Right ventricle myocardium superior (tissue), 1 donor: ENCODE measurements around the gene EYS. TPM values are rescaled to one million over a fixed set of nuclear protein-coding genes. Genes with fewer than 3 reads are reported as not detected.
A peak's percentile ranks its signal among the peaks of the same experiment; 100 is the strongest.
"Not testable (repeated sequence)": the region's sequence is repeated elsewhere in the genome, so short reads cannot be mapped to it uniquely, and the experiment has no call there.

Source experiments
- ATAC-seq: fragments of 200-7000 bp; cut with Tn5 transposase; one replicate; pipeline ENCODE4 v1.9.1; 2020; ENCODE audit warnings: mild to moderate bottlenecking; ENCODE audit not compliant: poor library complexity
- DNase-seq: peaks from one replicate; pipeline ENCODE4 v3.0.0-alpha.2; 2020
- intact Hi-C: fragments of 100-400 bp; cut with DNase I; formaldehyde crosslinking; loops from one replicate; pipeline ENCODE4 v1.11.2; 2022
- total RNA-seq: library from RNA; stranded (reverse); fragmentation: NEBNext Ultra II Directional; extraction: Animal tissue kit (Norgen Biotek cat#: 25700); gene quantifications from one replicate; pipeline ENCODE4 v1.2.1, GENCODE V29; 2021
- donor health status: DM: no; HTN: yes; CAD: no; lungs with severe emphysema.

Gene EYS
- total RNA-seq, 1 donor from 2014 or later, result not detected

DNA sequence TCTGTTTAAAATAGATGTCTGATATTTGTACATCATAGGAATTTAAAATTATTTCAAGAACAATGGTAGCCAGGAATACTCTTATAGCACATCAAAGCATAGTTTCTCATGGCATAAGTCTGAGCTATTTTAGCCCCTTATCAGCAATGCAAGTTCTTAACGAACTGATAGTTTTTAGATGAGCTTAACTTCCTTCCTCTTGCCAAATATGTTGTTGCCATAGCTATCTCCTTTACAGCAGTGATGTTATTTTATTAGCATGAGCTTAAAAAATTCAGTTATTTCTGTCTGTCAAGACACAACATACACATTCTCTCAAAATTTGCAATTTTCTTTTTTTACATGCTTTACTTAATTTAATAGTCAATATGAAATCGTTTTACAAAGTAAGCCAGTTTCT lies 1204.2 kb downstream of the EYS start:
- intact Hi-C loops, result no loop called here
- DNase-seq (no peak), ATAC-seq (no peak)

- intact Hi-C loops, result no loop called here
Observed at GRCh38 chr6:64497634-64498033, 1209.4 kb downstream of the EYS start.

DNA sequence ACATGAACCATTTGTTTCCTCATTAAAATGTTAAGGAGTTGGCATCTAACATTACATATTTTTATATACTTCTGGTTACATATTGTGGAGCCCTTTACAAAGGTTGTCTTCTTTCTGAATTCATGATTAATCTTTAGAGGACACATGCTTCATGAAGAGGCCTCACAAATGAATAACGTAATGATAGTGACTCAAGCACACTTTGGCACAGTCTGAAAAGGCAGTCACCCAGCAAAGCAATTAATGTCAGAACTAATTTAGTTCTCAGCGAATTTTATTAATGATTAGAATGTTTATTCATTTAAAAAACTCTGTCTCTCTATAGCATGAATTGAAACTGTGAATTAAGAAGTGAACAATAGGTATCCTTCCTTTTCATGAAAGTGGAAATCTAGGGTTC lies 1217.3 kb downstream of the EYS start:
- intact Hi-C loops, result no loop called here
- DNase-seq, result no peak
- no peak for ATAC-seq

More at GRCh38 chr6:64497634-64498033, 1209.4 kb downstream of the EYS start:
- ATAC-seq (no peak), DNase-seq (no peak)

DNA sequence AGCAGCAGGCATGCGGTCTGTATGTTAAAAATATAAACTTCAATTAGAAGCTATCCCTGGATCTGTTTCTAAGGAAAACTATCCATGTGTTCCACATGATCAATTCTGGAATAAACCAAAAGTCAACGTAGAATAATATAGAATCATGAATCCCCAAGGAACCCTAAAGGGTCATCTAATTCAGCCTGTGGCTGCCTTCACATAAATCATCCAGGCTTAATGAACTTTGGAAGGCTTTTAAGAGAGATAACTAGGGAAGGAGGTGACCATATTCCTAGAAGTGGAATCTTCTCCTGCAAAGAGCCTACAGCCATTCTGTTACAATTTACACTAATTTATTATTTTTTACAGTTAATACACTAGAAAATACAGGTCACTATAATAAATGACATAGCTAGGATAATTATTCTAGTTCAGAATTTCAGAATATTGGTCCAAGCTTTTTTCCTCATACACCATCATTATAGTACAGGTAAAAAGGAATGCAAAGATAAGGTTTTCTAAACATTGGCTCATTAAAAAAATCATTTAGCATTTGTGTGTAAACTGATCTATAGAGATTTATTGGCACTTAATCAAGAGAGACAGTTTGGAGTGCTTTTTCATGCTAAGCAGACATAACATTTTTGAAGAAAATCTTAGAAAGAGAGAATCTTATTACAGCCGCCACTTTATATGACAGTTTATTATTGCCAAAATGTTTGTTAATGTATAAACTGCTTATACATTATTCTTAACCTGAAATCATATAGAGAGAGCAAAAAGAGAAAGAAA lies 1220.3 kb downstream of the EYS start:
- no peak for DNase-seq
- intact Hi-C loops, result no loop called here
- ATAC-seq, result no peak

DNA sequence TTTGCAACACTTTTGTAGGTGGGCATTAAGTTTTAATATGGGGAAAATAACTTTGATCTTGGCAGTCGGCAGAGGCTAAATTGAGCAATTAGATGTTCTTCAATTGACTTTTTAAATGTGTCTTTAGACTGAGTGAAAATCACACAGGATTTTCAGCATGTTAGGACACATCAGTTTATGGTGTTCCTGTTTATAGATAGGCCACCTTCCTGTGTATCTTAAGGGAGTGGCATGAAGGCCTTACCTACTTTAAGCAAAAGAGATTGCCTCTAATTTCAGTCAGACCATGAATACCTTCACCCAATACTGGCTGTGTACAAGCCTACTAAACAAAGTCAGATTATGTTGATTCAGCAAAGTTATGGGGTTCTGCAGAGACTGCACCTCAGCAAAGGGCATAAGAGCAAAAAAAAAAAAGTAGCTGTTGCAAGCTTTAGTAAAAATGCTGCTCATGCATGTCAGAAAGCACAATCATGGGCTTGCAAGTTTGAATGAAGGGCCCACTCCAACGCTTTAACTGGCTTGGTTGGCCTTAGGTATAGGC lies 1223.0 kb downstream of the EYS start:
- intact Hi-C loops, result no loop called here
- ATAC-seq (no peak), DNase-seq (no peak)

DNA sequence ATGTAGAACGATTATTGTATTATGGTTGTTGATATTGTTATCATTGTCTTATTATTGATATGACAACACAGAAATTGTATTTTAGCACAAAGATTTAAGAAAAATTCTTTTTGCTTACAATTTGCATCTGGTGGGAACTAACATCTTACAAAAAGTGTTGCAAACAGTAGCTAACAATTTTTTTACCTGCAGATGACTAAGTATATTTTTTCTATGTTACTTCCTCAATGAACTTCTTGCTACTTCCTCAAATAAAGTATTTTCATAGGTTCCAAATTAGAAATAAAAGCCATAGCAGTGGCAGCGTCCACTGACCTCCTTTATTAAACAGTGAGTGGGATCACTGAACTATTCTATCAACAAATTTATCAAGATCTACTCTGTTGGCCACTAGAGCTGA lies 1224.4 kb downstream of the EYS start:
- intact Hi-C loops, result no loop called here
- ATAC-seq, result no peak
- no peak for DNase-seq

DNA sequence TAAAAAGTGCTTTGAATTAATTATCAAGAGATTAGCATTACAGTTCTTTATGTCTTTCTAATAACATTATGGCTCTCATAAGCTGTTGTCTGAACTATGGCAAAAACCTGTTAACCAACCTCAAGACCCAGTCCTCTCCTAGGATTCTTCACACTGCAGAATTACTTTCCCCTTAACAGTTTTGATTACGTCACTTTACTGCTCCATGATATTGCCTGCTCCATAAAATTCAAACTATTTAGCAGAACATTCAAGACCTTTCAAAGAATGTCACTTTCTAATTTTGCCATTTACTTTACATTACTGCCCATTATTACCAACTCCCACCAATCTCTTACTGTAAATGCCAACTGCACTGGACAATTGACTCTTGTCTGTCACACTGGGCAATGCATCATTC lies 1227.9 kb downstream of the EYS start:
- ATAC-seq, result no peak

DNA sequence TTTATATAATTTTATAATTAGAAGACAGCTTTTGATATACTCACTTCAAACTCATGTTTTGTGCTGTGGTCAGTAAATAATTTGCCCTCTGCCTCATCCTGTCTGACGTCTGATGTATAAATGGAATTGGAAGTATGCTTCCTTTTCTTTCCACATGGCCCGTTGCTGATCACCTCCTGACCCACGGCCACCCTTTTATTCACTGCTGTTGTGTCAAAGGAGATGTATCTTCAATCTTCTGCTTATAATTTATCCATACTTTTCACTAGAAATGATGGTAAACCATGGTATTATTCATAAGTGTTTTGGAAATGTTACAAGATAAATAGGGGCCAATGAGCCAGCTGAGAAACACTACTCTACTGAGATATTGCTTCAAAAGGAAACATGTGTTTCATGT lies 1229.6 kb downstream of the EYS start:
- intact Hi-C loops, result no loop called here
- ATAC-seq (no peak), DNase-seq (no peak)

More for the DNA sequence above, 1227.9 kb downstream of the EYS start:
- intact Hi-C loops, result no loop called here
- no peak for DNase-seq

DNA sequence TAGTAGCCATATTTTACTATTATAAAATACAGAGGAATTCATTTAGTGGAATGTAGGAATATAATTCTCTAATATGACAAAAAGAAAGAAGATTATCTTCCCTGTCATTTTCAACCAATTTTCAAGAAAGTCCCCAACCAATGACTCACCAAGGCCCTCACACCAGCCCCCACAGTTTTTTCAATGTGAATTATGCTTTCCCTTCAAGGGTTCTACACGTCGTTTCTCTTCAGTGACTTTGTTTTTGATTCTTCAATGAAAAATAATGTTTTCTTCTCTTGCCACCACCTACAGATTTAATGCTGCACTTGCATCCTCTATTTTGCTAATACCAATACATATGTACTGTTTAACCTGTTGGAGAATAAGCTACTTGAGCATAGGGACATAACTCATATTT lies 1230.1 kb downstream of the EYS start:
- ATAC-seq (no peak), DNase-seq (no peak)
- intact Hi-C loops, result no loop called here

GRCh38 chr6:64469405-64469804 lies 1237.6 kb downstream of the EYS start:
- intact Hi-C loops, DNase-seq, ATAC-seq: not testable (repeated sequence)

- DNase-seq, result no peak
- intact Hi-C loops, result no loop called here
- ATAC-seq, result no peak
Observed at GRCh38 chr6:64467656-64468055, 1239.4 kb downstream of the EYS start.

GRCh38 chr6:64459411-64459944 lies 1247.5 kb downstream of the EYS start:
- ATAC-seq (no peak), DNase-seq (no peak)
- intact Hi-C loops, result no loop called here

- intact Hi-C loops, DNase-seq, ATAC-seq: not testable (repeated sequence)
Observed at GRCh38 chr6:64448101-64448500, 1258.9 kb downstream of the EYS start.

DNA sequence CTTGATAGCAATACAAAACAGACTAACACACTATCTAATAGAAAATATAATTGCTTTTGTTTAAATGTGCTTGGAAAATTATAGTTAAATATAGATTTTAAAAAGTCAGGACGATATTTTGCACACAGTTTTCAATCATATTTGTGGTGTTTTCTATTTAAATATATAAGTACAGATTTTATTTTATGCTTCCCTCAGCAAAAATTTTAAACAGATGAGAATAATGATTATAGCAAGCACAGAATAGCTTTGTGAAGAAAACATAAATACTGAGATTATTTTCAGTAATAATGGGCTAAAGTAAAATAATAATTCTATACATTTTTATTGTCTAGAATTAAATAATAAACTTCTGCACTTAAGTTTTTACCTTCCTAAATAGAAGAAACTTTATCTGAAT lies 1262.0 kb downstream of the EYS start:
- intact Hi-C loops, result no loop called here
- ATAC-seq, result no peak
- DNase-seq, result no peak

DNA sequence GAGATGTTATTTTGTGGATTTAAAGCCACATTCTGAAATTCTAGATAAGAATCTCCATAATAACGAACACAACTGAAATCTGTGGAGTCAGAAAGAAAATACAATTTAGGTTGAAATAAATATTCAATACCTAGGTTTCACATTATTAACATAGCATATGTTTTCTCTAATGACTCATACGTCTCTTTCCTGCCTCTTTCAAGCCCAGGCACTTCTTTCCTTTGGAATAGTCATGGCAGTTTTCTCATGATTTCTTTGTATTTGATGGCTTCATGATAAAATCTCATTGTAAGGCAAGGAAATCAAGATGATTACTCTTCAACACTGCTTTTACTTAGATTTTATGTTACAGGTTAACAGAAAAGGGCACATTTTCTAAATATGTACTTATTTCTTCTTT lies 1267.8 kb downstream of the EYS start:
- ATAC-seq, result no peak

DNA sequence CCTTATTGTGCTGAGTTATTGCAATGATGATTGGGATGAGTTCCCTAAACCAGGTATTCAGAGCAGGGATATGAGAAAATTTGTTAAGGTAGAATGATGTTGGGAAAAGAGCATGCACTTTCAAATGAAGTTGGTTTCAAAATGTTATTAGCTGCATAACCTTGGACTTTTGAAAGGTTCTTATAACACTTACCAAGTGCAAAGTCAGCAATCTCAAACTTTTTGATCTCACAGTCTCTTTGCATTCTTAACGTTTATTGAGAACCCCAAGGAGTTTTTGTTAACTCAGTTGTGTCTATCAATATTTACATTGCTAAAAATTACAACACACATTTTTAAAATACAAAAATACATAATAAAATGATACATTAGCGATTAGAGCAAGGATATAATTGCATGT lies 1269.0 kb downstream of the EYS start:
- intact Hi-C loops, result no loop called here
- ATAC-seq (no peak), DNase-seq (no peak)

More for the DNA sequence above, 1267.8 kb downstream of the EYS start:
- intact Hi-C loops, result no loop called here
- no peak for DNase-seq

GRCh38 chr6:64429926-64430325 lies 1277.1 kb downstream of the EYS start:
- ATAC-seq (no peak), DNase-seq (no peak)
- intact Hi-C loops, result no loop called here

DNA sequence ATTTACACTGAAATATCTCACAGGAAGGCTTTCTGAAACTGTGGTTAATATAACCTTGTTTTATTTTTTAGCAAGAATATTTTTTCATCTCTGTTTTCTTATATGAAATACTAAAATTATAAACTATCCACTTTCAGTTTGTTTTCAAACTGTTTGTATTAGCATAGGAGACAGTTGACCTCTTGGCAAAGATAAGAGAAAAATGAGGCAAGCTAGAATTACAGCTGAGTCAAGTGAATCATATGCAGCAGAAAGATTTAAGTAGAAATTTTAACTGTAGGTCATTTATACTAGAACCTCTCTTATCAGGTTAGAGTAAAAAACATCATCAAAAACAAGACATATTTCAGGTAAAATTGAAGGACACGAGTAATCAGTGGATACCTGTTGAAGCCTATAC lies 1278.8 kb downstream of the EYS start:
- no peak for DNase-seq
- intact Hi-C loops, result no loop called here
- ATAC-seq, result no peak

GRCh38 chr6:64415926-64416325 lies 1291.1 kb downstream of the EYS start:
- DNase-seq, result no peak
- intact Hi-C loops, result no loop called here
- ATAC-seq, result peak; percentile 65

DNA sequence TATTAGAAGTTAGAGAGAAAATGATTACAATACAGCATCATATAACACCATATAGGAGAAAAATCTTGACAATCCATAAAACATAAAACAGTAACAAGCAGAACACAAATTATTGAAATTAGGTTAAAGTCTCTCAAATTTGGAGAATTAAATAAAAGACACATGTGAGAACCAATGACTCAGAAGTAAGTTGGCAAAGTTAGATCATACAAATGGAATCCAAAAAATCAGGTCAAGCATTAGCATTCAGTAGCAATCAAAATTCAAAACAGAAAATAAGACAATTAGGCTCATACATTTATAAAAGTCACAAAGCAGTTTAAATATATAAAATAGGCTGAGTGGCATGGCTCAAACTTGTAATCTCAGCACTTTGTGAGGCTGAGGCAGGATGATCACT lies 1295.8 kb downstream of the EYS start:
- DNase-seq (no peak), ATAC-seq (no peak)
- intact Hi-C loops, result no loop called here
